Measurements from ENCODE around the gene PPM1F. TPM values are rescaled to one million over a fixed set of nuclear protein-coding genes. Genes with fewer than 3 reads are reported as not detected.
A peak's percentile ranks its signal among the peaks of the same experiment; 100 is the strongest.
"Not testable (repeated sequence)": the region's sequence is repeated elsewhere in the genome, so short reads cannot be mapped to it uniquely, and the experiment has no call there.

Gene PPM1F
- total RNA-seq, 1 experiment from 2014 or later = 28.6 TPM

GRCh38 chr22:21881841-21882753, 70.6 kb downstream of the PPM1F start:
- Mint-ChIP-seq H3K27ac (no peak overlapping the region), H3K4me3 (no peak overlapping the region), H3K4me1 (no peaks in the 10 kb centered on the region), H3K36me3 (0 out of 2 replicates have a peak, but pooled peaks cover 2% of the 10 kb centered on the region), H3K27me3 (ENCODE audit: low read depth) (peaks cover 5% of the 10 kb centered on the region), H3K9me3 (peaks cover 3% of the 10 kb centered on the region)
- no peak for ATAC-seq
- no peak for DNase-seq (ENCODE audit: low spot score)
- POLR2A ChIA-PET = no interaction called here
- TF ChIP-seq SMAD4 (CRISPR knock-in tag; IDR thresholded peaks at IDR 0.05) = no peak
- TF ChIP-seq FOXP4 (CRISPR knock-in tag; IDR thresholded peaks at IDR 0.05) = no peak
- no peak for TF ChIP-seq ZNF532 (CRISPR knock-in tag; IDR thresholded peaks at IDR 0.05; ENCODE audit: borderline replicate concordance)
- TF ChIP-seq HMGXB4 (CRISPR knock-in tag; IDR thresholded peaks at IDR 0.05) = no peak
- no peak for TF ChIP-seq TEAD4 (CRISPR knock-in tag; IDR thresholded peaks at IDR 0.05)
- no peak for TF ChIP-seq IRF1 (CRISPR knock-in tag; IDR thresholded peaks at IDR 0.05)
- TF ChIP-seq TP53 (CRISPR knock-in tag; IDR thresholded peaks at IDR 0.05) = no peak
- TF ChIP-seq CREB1 (CRISPR knock-in tag; IDR thresholded peaks at IDR 0.05) = no peak
- CTCF ChIA-PET = interaction anchor here (1.0 kb wide), 1 partner anchor 179 kb away, joined by 3 read pairs; no protein-coding TSS in a partner anchor

GRCh38 chr22:21876486-21877176, 76.0 kb downstream of the PPM1F start:
- no peaks in the 10 kb centered on the region for H3K36me3 Mint-ChIP-seq
- DNase-seq (ENCODE audit: low spot score) = no peak
- H3K9me3 Mint-ChIP-seq = no peaks in the 10 kb centered on the region
- H3K27ac Mint-ChIP-seq = no peak overlapping the region
- ChIA-PET CTCF (interaction anchor here (1.0 to 1.7 kb wide), 2 partner anchors 9 to 62 kb away, joined by 4 read pairs; partner anchors contain the start of gene MAPK1), POLR2A (no interaction called here)
- TF ChIP-seq USF1 (CRISPR knock-in tag; IDR thresholded peaks at IDR 0.05) (peak; percentile 41; the same call in 1 of the 2 replicates), USF2 (CRISPR knock-in tag; IDR thresholded peaks at IDR 0.05) (no peak)
- H3K27me3 Mint-ChIP-seq (ENCODE audit: low read depth) = no peaks in the 10 kb centered on the region; the same call in 1 of the 2 replicates
- no peaks in the 10 kb centered on the region for H3K4me1 Mint-ChIP-seq
- H3K4me3 Mint-ChIP-seq = no peak overlapping the region
- no peak for ATAC-seq

- not testable (repeated sequence) for H3K9me3 Mint-ChIP-seq
Measured at GRCh38 chr22:21874953-21875352, 77.7 kb downstream of the PPM1F start.

More at GRCh38 chr22:21874953-21875352, 77.7 kb downstream of the PPM1F start:
- ATAC-seq; DNase-seq (ENCODE audit: low spot score); POLR2A ChIA-PET; H3K36me3 Mint-ChIP-seq; H3K4me3 Mint-ChIP-seq; H3K27ac Mint-ChIP-seq; H3K4me1 Mint-ChIP-seq; H3K27me3 Mint-ChIP-seq (ENCODE audit: low read depth): not testable (repeated sequence)
- CTCF ChIA-PET = interaction anchor here (0.6 to 1.7 kb wide), 3 partner anchors 63 to 1501 kb away, joined by 3 to 4 read pairs (median 4); no protein-coding TSS in a partner anchor
